Stomach (tissue), 9 donors: ENCODE measurements around the gene SPATA1. TPM values are rescaled to one million over a fixed set of nuclear protein-coding genes. Genes with fewer than 3 reads are reported as not detected.

Experiments used
- DNase-seq, 2 donors: peaks; one replicate each; pipeline versions ENCODE4 v3.0.0 to v3.0.0-alpha.2; 2013 to 2019
- H3K27ac ChIP-seq, 5 donors: fragments of 200-600 bp in 4 of 5; sonication (generic) in 4 of 5; one replicate each; pipeline ENCODE4 v1.5.1; 2013 to 2019; ENCODE audit warnings: mild to moderate bottlenecking in 1 of 5, moderate library complexity in 1 of 5
- H3K27me3 ChIP-seq, 3 donors: fragments of 200-600 bp; sonication (generic); one replicate each; pipeline ENCODE4 v1.5.1; 2017 to 2019; ENCODE audit warnings: mixed run types in 1 of 3
- H3K36me3 ChIP-seq, 4 donors: fragments of 200-600 bp; sonication (generic); 1 replicate in 3 of 4; 2 replicates in 1 of 4; pipeline ENCODE4 v1.5.1; 2016 to 2019
- H3K4me1 ChIP-seq, 4 donors: fragments of 200-600 bp; sonication (generic); one replicate each; pipeline ENCODE4 v1.5.1; 2016 to 2019
- H3K4me3 ChIP-seq, 4 donors: fragments of 200-600 bp; sonication (generic) in 3 of 4; one replicate each; pipeline ENCODE4 v1.5.1; 2016 to 2019; ENCODE audit warnings: mild to moderate bottlenecking in 1 of 4
- H3K9me3 ChIP-seq, 4 donors: fragments of 200-600 bp; sonication (generic); one replicate each; pipeline ENCODE4 v1.5.1; 2016 to 2019
- EP300 ChIP-seq: sonication (generic); formaldehyde crosslinking; IDR thresholded peaks from one replicate; pipeline ENCODE4 v1.6.1; 2017; ENCODE audit warnings: antibody characterized with exemption
- POLR2A ChIP-seq, 4 donors: fragments of 450-650 bp; IDR thresholded peaks; one replicate each; pipeline ENCODE4 v1.6.1; 2016; ENCODE audit warnings: antibody characterized with exemption in 4 of 4, control low read depth in 2 of 4, mild to moderate bottlenecking in 1 of 4, moderate library complexity in 1 of 4
- POLR2AphosphoS5 ChIP-seq, 3 donors: sonication (generic); formaldehyde crosslinking; IDR thresholded peaks; one replicate each; pipeline ENCODE4 v1.6.1; 2016; ENCODE audit warnings: antibody characterized with exemption in 3 of 3
- WGBS, 5 donors: extraction: QIAGEN DNeasy Blood & Tissue Kit in 3 of 5; methylation state at CpG; one replicate each; pipeline versions ENCODE4 v1.1.5 to v1.1.7; 2013 to 2018; 5-methylcytosine and 5-hydroxymethylcytosine counted together
- intact Hi-C: fragments of 100-400 bp; cut with DNase I; formaldehyde crosslinking; loops from one replicate; pipeline ENCODE4 v1.15.1; 2023; ENCODE audit warnings: low total_unique reads
- polyA plus RNA-seq, 3 donors: library from polyadenylated mRNA; stranded (reverse); fragments of 200-250 nt; gene quantifications; one replicate each; pipeline ENCODE4 v1.2.3, GENCODE V29; 2013
- total RNA-seq, 5 donors: library from RNA; depleted of rRNA; stranded (reverse); fragments of >200 nt; gene quantifications; one replicate each; pipeline versions ENCODE4 v1.1.0 to v1.2.3, GENCODE V29; 2014 to 2016
- TF ChIP-seq, protein P1 (sequence below), 7 experiments: fragments of 450-650 bp in 4 of 7; fragments of 200-600 bp in 3 of 7; sonication (generic) in 3 of 7; IDR thresholded peaks; one replicate each; pipeline ENCODE4 v1.5.1; 2016 to 2019; ENCODE audit warnings: antibody characterized with exemption in 7 of 7, control low read depth in 2 of 7, mild to moderate bottlenecking in 1 of 7
- donor health status: healthy with polysubstance abuse.
- donor health status: Bipolar disorder and iron deficiency.
- donor health status: healthy.

SPATA1 gene
- total and polyA plus RNA-seq, 8 donors: 1.3 to 1.8 (median 1.5) TPM; not detected in 5

DNA sequence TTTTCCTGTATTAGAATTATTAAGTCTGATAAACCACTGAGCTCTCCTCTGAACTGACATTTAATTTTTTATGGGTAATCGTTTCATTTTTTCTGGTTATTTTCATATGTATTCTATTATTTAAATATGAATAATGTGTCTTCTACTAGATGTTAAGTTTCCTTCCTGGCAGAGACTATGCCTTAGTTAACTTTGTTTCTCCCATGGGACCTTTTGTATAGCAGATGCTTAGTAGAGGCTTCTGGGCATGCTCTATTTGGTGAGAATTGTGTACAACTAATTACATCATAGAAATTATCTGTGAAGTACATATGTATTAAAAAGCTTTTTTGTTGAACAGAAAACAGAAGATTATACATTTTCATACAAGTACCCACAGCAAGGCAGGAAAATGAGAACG is 44.6 kb downstream of the SPATA1 start:
- TF ChIP-seq EP300 (no peak), POLR2A (IDR thresholded peaks at IDR 0.05) (no peak), POLR2AphosphoS5 (IDR thresholded peaks at IDR 0.05) (no peak)
- TF ChIP-seq, protein P1, sequence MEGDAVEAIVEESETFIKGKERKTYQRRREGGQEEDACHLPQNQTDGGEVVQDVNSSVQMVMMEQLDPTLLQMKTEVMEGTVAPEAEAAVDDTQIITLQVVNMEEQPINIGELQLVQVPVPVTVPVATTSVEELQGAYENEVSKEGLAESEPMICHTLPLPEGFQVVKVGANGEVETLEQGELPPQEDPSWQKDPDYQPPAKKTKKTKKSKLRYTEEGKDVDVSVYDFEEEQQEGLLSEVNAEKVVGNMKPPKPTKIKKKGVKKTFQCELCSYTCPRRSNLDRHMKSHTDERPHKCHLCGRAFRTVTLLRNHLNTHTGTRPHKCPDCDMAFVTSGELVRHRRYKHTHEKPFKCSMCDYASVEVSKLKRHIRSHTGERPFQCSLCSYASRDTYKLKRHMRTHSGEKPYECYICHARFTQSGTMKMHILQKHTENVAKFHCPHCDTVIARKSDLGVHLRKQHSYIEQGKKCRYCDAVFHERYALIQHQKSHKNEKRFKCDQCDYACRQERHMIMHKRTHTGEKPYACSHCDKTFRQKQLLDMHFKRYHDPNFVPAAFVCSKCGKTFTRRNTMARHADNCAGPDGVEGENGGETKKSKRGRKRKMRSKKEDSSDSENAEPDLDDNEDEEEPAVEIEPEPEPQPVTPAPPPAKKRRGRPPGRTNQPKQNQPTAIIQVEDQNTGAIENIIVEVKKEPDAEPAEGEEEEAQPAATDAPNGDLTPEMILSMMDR (IDR thresholded peaks at IDR 0.05): no peak
- intact Hi-C loops: no loop called here
- H3K36me3 ChIP-seq: peaks cover 0 to 21% (median 13%) of the 10 kb centered on the region in 4 donors
- H3K4me1 ChIP-seq: no peaks in the 10 kb centered on the region
- no peaks in the 10 kb centered on the region for H3K9me3 ChIP-seq
- DNase-seq: peak in 1 of 2 donors; percentile 7
- H3K4me3 ChIP-seq: no peak overlapping the region
- no peak overlapping the region for H3K27ac ChIP-seq
- WGBS, 5 donors: 87 to 97% (median 88%) methylated on average over 2 of the region's 2 CpGs
- H3K27me3 ChIP-seq: no peaks in the 10 kb centered on the region

DNA sequence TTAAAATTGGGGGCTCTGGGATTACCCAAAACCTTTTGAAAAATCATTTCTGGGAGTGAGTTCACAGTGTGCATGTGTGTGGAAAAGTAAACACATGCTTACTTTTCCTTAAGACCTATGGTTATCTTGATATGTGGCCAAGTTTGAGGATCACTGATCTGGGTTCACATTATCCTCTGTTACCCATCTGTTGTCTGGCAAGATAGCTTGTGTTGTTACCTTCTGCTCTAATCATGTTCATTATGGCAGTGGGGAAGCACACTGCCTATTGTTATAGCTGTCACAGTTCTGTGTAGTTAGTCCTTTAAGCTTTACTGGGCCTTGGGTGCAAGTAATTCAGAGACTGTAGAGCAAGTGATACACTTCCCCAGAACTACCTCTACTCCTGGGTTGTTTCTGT is 63.0 kb downstream of the SPATA1 start:
- peaks cover 12 to 41% (median 32%) of the 10 kb centered on the region in 4 donors for H3K36me3 ChIP-seq
- no peak for DNase-seq
- H3K27me3 ChIP-seq: no peaks in the 10 kb centered on the region
- no peak overlapping the region for H3K4me3 ChIP-seq
- no peak overlapping the region for H3K27ac ChIP-seq
- intact Hi-C loops: no loop called here
- peaks cover 7 to 31% (median 23%) of the 10 kb centered on the region in 4 donors for H3K4me1 ChIP-seq
- no peaks in the 10 kb centered on the region for H3K9me3 ChIP-seq
- TF ChIP-seq EP300 (no peak), POLR2AphosphoS5 (IDR thresholded peaks at IDR 0.05) (no peak), POLR2A (IDR thresholded peaks at IDR 0.05) (no peak)
- TF ChIP-seq, protein P1 (IDR thresholded peaks at IDR 0.05): no peak

DNA sequence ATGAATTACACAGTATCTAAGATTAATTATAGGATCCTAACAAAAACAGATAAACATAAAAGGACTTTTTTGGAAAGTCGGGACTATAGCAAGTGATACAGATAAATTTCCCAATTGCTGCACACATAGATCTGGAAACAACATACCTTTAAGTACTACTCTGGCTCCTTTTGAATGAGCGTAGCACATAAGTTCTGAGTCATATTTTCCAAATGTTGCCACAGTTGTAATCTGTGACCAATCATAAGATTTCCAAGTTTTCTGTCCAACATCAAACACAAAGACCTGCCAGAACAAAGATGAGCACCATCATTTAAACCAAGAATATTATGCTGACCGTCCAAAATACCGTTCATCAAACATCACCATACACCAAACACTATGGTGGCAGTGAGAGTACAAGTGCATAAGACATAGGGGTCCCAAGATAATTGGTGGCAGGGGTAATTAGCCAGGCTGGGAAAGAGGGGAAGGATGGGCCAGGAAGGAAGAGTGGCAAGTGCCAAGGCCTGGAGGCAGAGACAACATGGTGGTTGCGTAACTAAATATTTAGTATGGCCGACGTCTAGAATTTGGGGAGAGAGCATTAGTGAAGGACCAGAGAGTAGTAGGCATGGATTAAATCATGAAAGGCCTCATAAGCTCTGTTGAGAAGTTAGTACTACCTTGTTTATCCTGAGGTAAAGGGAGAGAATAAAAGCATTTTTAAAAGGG is 64.4 kb downstream of the SPATA1 start:
- no peak overlapping the region for H3K4me3 ChIP-seq
- peaks cover 12 to 27% (median 26%) of the 10 kb centered on the region in 4 donors for H3K36me3 ChIP-seq
- TF ChIP-seq, protein P1 (IDR thresholded peaks at IDR 0.05): no peak
- no peak for TF ChIP-seq POLR2A (IDR thresholded peaks at IDR 0.05)
- TF ChIP-seq POLR2AphosphoS5 (IDR thresholded peaks at IDR 0.05): no peak
- no peak for TF ChIP-seq EP300
- no peaks in the 10 kb centered on the region for H3K9me3 ChIP-seq
- no peak overlapping the region for H3K27ac ChIP-seq
- no peaks in the 10 kb centered on the region for H3K27me3 ChIP-seq
- no peak for DNase-seq
- intact Hi-C loops: no loop called here
- H3K4me1 ChIP-seq: peaks cover 7 to 38% (median 27%) of the 10 kb centered on the region in 4 donors
- 87 to 92% (median 90%) methylated on average over 7 of the region's 7 CpGs for WGBS, 5 donors

DNA sequence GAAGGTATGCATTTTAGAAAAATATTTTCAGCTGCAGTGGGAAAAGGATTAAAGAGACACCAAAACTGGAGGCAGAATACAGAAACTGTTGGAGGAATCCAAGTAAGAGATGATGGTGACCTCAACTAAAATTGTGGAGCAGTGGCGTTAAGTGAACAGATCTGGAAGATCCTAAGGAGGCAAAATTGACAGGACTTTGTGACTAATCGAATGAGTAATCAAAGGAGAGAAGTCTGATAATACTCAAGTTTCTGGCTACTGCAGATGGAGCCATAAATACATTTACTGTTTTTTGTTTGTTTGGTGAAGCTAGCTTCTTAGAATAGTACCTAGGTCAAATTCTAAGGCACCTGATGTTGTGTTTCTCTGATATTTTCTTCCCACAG is 65.0 kb downstream of the SPATA1 start:
- Histone ChIP-seq H3K27me3 (no peaks in the 10 kb centered on the region), H3K4me3 (no peak overlapping the region), H3K4me1 (peaks cover 7 to 38% (median 27%) of the 10 kb centered on the region in 4 donors), H3K27ac (no peak overlapping the region), H3K36me3 (peaks cover 12 to 26% (median 22%) of the 10 kb centered on the region in 4 donors), H3K9me3 (no peaks in the 10 kb centered on the region)
- intact Hi-C loops: no loop called here
- no peak for DNase-seq
- TF ChIP-seq POLR2AphosphoS5 (IDR thresholded peaks at IDR 0.05) (no peak), EP300 (no peak), POLR2A (IDR thresholded peaks at IDR 0.05) (no peak)
- TF ChIP-seq, protein P1 (IDR thresholded peaks at IDR 0.05): no peak
- 90 to 96% (median 93%) methylated on average over 2 of the region's 2 CpGs for WGBS, 5 donors
